CD4-positive, alpha-beta T cell treated with Interleukin-4 for 4 hours (primary cell): ENCODE measurements around the gene TRPM2.
"Not testable (repeated sequence)": the region's sequence is repeated elsewhere in the genome, so short reads cannot be mapped to it uniquely, and the experiment has no call there.

ENCODE experiments used
- DNase-seq: peaks from one replicate; pipeline ENCODE4 v3.0.0-alpha.2; 2020

The TRPM2 gene

DNA sequence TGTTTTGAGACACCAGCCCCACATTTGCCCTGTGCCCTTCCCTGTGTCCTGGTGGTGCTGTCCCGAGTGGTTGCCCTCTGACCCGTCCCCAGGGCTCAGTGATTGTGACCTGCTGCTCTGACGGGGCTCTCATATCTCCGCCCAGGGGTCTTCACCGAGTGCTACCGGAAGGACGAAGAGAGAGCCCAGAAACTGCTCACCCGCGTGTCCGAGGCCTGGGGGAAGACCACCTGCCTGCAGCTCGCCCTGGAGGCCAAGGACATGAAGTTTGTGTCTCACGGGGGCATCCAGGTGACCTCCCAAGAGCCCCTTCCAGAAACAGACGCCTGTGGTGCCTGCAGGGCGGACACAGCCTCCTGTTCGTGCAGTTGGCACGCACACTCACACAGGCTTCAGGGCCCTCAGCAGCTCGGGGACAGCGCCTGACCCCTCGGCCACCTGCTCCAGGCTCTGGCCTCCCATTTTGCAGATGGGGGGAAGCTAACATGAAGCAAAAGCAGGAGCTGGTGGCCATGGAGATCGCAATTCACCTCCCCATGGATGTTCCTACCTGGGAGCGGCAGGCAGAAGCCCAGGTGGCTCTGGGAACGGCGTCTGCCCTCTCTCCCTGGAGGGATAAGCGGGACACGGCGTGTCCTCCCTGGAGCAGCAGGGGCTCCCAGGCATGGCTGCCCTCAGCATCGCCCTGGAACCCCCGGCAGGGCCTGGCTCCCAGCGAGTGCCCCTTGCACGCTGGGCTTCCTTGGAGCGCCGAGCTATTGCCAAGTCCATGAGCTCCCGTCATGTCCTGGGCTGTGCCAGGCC lies 45.9 kb downstream of the TRPM2 start:
- DNase-seq = no peak

DNA sequence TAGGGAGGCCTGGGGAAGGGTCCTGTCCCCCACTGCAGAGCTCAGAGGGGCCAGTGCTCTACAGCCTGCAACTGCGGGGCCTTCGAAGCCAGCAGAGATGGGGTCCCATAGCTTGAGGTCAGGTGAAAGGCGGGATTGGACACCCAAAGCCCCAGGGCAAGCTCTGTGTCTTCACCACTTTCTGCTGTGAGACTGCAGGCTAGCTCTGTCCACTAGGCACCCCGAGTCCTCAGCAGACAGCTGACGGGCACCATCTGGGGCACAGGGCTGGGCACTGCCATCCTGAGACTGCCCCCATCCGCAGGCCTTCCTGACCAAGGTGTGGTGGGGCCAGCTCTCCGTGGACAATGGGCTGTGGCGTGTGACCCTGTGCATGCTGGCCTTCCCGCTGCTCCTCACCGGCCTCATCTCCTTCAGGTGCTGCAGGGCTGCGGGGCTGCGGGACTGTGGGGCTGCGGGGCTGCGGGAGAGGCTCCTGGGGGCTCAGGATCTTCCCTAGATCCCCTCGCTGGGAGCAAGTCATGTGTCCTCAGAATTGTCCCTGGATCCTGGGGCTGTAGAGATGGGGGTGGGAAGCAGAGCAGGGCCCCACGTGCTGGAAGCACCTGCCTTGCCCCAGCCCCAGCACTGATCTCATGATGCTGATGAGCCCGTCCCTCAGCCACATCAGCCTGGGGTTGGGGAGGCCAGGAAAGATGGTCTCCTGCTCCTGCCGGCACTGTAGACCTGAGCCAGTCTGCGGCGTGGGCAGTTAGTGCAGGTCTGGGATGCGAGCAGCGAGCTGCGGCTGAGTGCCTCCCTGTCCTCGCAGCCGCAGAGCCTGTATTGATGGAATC lies 46.8 kb downstream of the TRPM2 start:
- no peak for DNase-seq

DNA sequence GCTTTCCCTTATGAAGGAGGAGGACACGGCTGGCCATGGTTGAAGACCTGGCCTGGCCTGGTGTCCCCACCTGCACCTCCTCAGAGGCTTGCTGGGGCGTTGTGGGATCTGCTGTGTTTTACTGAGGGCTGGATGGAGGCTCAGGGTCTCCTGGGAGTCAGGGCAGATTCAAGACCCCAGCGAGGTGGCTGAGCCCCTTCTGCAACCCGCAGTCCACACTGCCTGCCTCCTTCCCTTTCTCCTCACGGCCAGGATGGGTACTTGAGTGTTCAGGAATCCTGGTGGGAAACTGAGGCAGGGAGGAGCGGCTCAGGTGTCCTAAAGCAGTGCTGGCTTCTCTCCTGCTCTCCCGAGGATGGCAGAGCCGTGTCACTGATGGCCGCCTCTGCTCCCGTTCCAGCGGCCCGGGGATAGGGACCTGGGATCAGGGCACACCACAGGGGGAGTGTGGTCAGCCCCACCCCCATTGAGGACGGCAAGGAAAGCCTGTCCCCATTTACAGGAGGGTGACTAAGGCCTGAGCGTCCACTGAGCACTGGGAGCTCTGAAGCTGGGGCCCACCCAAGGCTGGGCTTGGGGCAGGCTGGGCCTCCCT lies 47.5 kb downstream of the TRPM2 start:
- no peak for DNase-seq

DNA sequence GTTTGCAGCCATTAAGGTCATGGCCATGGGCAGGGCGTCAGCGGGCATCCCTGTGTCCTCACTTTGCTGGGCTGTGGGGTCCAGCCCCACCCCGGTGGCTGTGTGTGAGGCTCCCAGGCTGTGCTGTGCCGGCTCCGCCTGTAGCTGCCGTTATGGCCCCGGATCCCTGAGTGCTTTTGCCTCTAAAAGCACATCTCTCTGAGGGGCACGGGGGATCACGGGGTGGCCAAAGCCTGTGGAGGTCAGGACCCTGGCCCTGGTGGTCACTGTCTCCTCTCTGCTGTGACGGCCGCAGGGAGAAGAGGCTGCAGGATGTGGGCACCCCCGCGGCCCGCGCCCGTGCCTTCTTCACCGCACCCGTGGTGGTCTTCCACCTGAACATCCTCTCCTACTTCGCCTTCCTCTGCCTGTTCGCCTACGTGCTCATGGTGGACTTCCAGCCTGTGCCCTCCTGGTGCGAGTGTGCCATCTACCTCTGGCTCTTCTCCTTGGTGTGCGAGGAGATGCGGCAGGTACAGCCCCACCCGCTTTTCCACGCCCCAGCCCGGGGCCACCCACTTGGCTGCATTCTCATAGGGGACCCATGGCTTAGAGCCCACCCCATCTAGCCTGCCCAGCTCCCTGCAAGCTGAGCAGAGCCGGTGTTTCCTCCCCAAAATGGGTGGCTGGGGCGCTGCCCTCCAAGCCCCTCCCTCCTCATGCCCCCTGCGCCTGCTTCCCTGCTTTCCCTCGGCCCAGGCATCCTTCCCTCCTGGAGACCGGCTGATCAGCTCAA lies 48.2 kb downstream of the TRPM2 start:
- DNase-seq = no peak

DNA sequence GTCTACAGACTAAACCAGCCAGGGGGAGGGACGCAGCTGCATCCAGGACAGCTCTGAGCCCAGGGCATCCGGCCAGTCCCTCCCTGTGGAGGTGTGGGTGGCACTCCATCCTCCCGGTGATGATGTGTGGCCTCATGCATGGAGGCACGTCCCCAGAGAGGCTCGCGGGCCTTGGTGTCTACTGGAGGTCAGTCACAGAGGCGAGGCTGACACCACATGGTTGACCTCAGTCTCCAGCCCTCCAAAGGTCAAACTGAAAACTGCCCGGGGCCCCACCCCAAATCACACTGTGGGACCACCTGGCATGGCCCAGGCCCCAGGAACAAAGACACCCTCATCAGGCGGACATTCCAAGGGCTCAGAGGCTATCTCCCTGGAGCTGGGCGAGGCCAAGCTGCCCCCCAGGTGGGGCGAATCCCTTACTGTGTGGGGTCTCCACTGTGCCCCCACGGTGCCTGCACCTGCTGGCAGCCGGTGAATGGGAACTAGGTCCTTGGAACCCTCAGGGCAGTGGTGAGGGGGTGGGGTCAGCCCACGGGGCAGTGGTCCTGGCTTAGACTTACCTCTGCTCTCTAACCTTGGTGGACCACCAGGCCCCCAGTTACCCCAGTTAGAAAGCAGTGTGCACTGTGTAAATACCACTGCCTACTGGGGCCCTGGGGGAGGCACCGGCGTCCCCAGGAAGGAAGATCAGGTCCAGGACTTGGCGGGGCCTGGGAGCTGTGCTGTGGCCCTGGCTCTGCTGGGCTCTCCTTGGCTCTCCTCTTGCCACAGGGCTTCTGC lies 49.1 kb downstream of the TRPM2 start:
- no peak for DNase-seq

DNA sequence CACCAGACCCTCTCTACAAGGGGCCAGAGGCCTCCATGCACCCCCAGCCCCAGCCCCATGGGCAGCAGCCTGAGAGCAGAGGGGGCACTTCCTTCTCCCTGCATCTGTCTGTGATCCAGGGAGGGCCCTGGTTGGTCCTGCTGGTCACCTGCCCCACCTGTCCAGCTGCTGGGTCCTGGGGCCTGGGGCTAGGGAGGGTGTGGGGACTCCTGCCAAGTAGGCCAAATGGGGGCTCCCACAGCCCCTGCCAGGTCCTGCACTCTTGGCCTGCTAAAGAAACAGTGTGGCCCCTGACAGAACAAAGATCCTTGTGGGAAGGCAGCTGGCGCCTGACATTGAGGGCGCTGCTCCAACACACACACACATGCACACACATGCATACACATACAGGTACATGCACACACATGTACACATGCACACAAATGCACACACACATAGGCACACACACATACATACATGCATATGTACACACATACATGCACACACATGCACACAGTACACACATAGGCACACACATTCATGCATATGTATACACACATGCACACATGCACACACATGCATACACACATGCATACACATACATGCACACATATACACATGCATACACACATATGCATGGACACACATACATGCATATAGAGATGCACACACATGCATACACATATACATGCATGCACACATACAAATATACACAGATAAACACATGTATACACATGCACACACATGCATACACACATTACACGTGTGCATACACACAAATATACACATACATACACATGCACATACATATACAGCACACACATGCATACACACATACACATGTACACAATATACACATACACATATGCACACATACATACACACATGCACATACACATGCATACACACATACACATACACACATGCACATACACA lies 49.9 kb downstream of the TRPM2 start:
- DNase-seq = no peak

DNA sequence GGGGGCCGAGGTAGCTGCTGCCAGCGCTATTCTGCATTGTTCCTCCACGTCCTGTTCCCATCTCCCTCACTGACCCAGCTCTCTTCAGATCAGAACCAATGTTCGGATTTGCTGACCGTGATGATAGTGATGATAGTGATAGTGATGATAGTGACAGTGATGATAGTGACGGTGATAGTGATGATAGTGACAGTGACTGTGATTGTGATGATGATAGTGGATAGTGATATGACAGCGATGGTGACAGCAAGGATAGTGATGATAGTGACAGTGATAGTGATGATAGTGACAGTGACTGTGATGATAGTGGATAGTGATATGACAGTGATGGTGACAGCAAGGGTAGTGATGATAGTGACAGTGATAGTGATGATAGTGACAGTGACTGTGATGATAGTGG lies 51.1 kb downstream of the TRPM2 start:
- not testable (repeated sequence) for DNase-seq

DNA sequence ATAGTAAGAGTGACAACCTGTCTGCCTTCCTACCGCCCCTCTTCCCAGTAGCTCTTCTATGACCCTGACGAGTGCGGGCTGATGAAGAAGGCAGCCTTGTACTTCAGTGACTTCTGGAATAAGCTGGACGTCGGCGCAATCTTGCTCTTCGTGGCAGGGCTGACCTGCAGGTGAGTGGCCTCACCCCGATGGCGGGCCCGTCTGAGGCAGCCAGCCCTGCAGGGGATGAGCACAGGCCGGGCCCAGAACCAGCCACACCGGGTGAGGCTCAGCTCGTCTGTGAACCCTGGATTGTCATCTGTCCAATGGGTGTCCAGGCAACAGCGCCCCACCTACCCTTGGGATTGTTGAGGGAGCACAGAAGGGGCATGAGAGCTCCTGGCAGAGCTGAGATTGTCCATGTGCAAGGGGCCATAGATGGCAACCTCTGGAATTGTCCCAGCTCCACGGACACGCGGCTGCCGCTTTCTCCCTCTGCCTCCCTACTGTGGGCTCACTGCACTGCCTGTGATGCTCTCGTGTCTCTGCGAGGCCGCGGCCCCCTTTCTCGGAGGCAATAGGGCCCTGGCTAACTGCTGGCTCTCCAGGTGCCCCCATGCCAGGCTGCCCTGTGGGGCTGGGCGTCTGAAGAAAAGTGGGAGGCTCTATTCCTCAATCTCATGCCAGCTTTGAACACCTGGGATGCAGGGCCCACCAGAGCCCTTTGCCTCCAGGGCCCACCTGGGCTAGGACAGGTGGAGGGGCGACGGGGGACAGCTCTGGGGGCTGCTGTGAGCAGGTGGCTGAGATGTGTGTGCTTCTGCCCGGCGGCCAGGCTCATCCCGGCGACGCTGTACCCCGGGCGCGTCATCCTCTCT lies 51.9 kb downstream of the TRPM2 start:
- DNase-seq = no peak

DNA sequence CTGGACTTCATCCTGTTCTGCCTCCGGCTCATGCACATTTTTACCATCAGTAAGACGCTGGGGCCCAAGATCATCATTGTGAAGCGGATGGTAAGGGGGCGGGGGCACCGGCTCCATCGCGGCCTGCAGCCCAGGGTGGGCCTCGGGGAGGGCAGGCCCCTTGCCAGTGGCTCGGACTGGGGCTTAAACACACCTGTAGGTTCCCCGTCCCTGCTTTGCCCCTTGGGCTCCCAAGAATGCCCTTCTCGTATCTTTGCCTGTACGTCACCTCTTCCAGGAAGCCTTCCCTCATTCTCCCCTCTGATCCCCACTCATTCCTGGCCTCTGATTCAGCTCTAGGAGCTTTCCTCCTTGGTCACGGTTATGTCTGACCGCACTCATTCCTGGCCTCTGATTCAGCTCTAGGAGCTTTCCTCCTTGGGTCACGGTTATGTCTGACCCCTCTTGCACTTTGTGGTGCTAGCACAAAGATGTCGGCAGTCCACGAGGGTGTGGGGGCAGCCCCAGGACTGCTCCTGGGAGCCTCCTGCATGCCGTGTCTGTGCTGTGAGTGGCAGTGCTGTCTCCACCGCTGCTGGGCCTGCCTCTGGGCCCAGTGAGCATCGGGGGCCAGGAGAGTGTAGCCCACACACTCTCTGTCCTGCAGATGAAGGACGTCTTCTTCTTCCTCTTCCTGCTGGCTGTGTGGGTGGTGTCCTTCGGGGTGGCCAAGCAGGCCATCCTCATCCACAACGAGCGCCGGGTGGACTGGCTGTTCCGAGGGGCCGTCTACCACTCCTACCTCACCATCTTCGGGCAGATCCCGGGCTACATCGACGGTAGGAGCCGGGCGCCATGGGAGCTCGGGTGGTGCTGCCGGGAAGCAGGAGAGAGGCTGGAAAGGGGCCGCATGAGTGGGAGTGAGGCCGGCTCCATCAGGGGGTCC lies 52.8 kb downstream of the TRPM2 start:
- DNase-seq = no peak

DNA sequence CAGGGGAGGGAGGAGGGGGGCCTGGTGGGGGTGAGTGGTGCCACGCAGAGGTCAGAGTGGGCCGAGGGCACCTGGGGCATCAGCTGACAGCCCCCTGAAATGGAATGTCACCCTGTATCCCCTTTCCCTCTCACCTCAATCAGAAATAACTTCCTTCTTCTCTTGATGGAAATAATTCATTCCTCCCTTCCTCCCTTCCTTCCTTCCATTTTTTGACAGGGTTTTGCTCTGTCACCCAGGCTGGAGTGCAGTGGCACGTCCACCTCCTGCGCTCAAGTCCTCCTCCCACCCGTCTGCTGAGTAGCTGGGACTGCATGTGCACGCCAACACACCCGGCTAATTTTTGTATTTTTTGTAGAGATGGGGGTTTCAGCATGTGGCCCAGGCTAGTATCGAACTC lies 53.5 kb downstream of the TRPM2 start:
- no peak for DNase-seq

DNA sequence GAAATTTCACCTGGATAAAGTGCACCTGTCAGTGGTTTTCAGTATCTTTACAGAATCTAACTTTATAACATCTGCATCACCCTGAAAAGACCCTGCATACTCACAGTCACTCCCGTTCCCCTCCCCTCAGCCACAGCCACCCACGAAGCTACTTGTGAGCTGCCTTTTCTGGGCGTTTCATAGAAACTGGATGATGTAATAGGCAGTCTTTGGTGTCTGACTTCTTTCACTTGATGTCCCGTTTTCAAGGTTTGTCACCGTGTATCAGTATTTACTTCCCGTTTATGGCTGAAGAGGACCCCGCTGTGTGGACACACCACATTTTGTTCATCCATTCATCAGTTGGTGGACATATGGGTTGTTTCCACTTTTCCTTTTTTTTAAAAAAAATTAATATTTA lies 54.1 kb downstream of the TRPM2 start:
- no peak for DNase-seq

DNA sequence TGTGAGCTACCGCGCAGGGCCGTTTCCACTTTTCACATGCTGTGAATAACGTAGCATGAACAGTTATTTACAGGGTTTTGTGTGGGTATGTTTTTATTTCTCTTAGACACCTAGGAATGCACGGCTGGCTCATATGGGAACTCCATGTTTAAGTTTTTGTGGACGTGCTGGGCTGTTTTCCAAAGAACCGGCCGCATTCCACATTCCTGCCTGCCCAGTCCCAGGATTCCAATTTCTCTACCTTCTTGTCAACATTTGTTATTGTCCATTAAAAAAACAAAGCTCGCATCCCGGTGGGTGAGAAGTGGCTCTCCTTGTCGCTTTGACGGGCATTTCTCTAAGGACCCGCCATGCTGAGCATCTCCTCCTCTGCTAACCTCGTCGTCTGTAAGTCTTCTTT lies 54.8 kb downstream of the TRPM2 start:
- DNase-seq = no peak

DNA sequence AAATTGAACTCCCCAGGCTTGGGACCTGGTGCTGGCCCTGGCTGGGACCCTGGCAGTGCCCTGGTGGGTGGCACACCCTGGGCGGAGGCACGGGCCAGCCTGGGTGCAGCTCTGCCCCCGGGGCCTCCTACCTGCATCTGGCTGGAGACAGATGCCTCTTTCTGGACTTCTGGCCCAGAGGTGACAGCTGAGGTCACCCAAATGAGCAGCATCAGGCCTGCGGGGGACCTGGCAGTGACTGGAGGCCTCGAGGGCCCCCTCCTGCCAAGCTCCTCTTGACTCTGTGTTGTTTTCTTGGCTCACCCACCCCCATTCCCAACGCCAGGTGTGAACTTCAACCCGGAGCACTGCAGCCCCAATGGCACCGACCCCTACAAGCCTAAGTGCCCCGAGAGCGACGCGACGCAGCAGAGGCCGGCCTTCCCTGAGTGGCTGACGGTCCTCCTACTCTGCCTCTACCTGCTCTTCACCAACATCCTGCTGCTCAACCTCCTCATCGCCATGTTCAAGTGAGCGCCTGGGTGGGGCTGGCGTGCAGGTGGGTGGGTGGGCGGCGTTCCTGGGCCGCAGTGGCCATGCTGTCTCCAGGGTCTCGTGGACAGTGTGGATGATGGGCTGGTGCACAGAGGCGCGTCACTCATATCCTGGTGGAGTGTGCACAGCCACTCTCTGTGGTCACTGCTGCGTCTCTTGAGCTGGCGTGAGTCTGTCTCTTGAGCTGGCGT lies 60.3 kb downstream of the TRPM2 start:
- DNase-seq = no peak

DNA sequence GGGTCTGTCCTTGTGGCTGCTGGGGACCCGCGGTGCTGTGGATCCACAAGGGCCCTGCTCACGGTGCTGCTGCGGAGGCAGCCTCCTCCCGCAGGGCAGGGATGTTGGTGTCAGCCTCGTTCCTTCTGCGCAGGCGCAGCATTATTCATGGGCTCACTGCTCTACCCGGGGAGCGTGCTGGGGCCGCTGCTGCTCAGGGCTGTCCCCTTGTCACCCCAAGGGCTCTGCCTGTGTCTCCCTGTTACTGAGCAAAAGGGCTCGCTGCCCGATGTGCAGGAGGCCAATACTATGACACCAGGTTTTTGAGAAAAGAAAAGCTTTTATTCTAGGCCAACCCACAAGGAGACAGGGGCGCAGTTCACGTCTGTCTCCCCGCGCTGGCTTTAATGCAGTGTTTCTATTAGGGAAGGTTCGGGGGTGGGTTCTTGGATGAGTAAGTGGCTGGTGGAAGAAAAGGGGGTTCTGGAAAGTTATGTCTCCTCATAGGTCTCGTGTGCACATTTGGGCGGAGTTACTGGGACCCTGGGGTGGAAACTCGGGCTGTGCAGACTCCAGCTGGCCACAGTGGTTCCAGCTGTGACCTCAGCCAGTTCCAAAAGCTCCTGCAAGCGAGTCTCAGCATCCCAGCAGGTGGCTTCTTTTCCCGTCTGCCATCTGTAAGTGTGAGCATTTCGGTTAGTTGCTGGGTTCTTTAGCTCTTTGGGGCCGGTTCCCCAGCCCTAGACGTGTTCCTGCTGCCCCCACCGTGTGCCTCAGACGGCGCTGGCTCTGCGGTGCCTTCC lies 61.1 kb downstream of the TRPM2 start:
- no peak for DNase-seq

DNA sequence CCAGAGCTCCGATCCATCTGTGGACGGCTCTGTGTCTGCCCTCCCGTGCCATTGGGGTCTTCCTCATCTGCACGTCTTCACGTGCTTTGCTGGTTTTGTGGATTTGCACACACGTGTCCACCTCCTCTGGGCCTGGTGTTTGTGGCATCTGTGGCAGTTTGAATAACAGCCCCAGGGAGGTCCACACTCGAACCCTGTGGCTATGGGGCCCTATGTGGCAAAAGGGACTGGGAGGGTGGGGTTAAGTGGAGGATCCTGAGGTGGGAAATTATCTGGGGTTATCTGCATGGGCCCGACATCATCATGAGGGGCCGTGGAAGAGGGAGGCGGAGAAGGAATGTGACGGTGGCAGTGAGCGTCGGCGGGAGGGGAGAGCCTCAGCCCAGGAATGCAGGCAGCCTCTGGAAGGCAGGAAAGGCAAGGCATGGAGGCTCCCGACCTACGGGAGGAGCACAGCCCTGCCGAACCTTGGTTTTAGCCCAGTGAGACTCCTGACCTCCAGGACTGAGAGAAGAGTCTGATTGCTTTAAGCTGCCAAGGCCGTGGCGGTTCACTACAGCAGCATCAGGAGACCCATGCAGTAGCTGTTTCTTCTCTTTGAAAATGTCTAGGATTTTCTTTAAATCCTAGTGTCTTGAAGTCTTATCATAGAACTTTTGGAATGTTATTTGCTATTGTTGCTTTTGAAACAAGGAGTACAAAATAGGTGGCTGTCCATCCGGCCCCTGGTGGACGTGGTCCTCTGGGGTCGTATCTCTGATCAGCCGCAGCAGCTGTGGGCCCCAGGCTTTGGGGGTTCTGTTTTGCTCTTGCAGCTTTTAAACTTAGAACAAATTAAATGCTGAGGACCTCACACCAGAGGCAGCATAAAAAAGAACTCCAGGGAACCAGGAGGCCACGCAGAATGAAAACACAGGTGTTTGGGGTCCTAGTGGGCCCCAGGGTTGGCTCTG lies 61.9 kb downstream of the TRPM2 start:
- no peak for DNase-seq

DNA sequence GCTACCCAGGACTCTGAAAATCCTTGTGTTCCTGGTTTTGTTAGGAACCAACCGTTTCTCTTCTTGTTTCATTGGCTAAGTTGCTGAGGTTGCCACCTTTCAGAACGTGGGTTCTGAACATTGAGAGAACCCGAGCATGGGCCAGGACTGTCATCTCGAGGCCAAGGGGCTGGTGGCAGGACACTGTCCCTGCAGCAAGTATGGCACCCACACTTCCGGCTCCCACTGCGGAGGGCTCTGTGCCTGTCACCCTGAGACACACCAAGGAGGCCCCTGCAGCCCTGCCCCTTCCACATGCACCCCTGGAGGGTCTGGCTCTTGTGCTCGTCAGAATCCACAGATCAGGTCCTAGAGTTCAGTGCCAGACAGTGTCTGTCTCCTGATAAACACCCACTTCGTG lies 62.8 kb downstream of the TRPM2 start:
- DNase-seq = no peak
